T-cell (primary cell): ENCODE results near the gene PRKAR2B. TPM values are rescaled to one million over a fixed set of nuclear protein-coding genes. Genes with fewer than 3 reads are reported as not detected.
"Not testable (repeated sequence)": the region's sequence is repeated elsewhere in the genome, so short reads cannot be mapped to it uniquely, and the experiment has no call there.

Source experiments
- ATAC-seq, 4 experiments: fragments of 200-7000 bp in 3 of 4; fragments of 150-1000 bp in 1 of 4; cut with Tn5 transposase; replicated peaks in 1 of 4; 1 replicate in 3 of 4; 2 replicates in 1 of 4; pipeline ENCODE4 v1.10.0; 2021; ENCODE audit warnings: moderate library complexity in 3 of 4, mild to moderate bottlenecking in 2 of 4, moderate number of reproducible peaks in 1 of 4
- CTCF ChIA-PET, 2 donors: fragments of 300-600 bp; sonication (Branson Sonifier 250); formaldehyde crosslinking; loops; one replicate each; lab custom pipeline; 2022; ENCODE audit warnings: antibody characterized with exemption in 2 of 2; lab: Charles Lee
- POLR2A ChIA-PET, 2 donors: fragments of 300-600 bp; sonication (Branson Sonifier 250); formaldehyde crosslinking; loops; one replicate each; lab custom pipeline; 2022; ENCODE audit warnings: antibody characterized with exemption in 2 of 2; lab: Charles Lee
- DNase-seq, 35 experiments: peaks; one replicate each; pipeline versions ENCODE4 v3.0.0 to v3.0.0-alpha.2; 2013 to 2023
- H3K27ac ChIP-seq: one replicate; pipeline ENCODE4 v1.5.1; 2013; ENCODE audit warnings: low read length
- H3K27me3 ChIP-seq, 2 experiments: replicated peaks in 1 of 2; 1 replicate in 1 of 2; 2 replicates in 1 of 2; pipeline versions ENCODE4 v1.6.1 to v1.7.0; 2013; ENCODE audit warnings: low read length in 1 of 2, mixed read lengths in 1 of 2; ENCODE audit not compliant: control insufficient read depth in 2 of 2, insufficient read depth in 2 of 2; ENCODE audit errors: extremely low read depth in 1 of 2
- H3K36me3 ChIP-seq, 2 donors: 1 replicate in 1 of 2; 2 replicates in 1 of 2; pipeline versions ENCODE4 v1.6.1 to v1.7.0; 2013; ENCODE audit warnings: low read length in 1 of 2; ENCODE audit not compliant: control insufficient read depth in 2 of 2, insufficient read depth in 1 of 2; ENCODE audit errors: extremely low read depth in 1 of 2
- H3K4me1 ChIP-seq, 2 experiments: 1 replicate in 1 of 2; 2 replicates in 1 of 2; pipeline versions ENCODE4 v1.6.1 to v1.7.0; 2013; ENCODE audit warnings: low read length in 2 of 2, mixed read lengths in 1 of 2; ENCODE audit not compliant: insufficient read depth in 2 of 2, control insufficient read depth in 1 of 2; ENCODE audit errors: extremely low read depth in 1 of 2
- H3K4me3 ChIP-seq, 2 donors: 1 replicate in 1 of 2; 2 replicates in 1 of 2; pipeline versions ENCODE4 v1.5.1 to v1.7.0; 2013; ENCODE audit warnings: mild to moderate bottlenecking in 2 of 2, low read length in 1 of 2, moderate library complexity in 1 of 2; ENCODE audit not compliant: control insufficient read depth in 1 of 2; ENCODE audit errors: extremely low read depth in 1 of 2
- H3K9me3 ChIP-seq: 2 replicates; pipeline ENCODE4 v1.7.0; 2013
- H3K27ac Mint-ChIP-seq, 2 donors: one replicate each; pipeline ENCODE4 v1.8.0; 2020 to 2021; ENCODE audit warnings: mild to moderate bottlenecking in 2 of 2, mixed read lengths in 2 of 2
- H3K27me3 Mint-ChIP-seq, 2 donors: one replicate each; pipeline ENCODE4 v1.8.0; 2021 to 2022; ENCODE audit warnings: mixed read lengths in 2 of 2
- H3K36me3 Mint-ChIP-seq: one replicate; pipeline ENCODE4 v1.8.0; 2021; ENCODE audit warnings: mixed read lengths
- H3K4me1 Mint-ChIP-seq, 3 donors: one replicate each; pipeline ENCODE4 v1.8.0; 2020 to 2022; ENCODE audit warnings: mixed read lengths in 3 of 3, mild to moderate bottlenecking in 1 of 3
- H3K4me3 Mint-ChIP-seq, 3 donors: one replicate each; pipeline ENCODE4 v1.8.0; 2020 to 2022; ENCODE audit warnings: mild to moderate bottlenecking in 3 of 3, mixed read lengths in 3 of 3, moderate library complexity in 3 of 3
- H3K9me3 Mint-ChIP-seq, 3 donors: one replicate each; pipeline ENCODE4 v1.8.0; 2020 to 2022; ENCODE audit warnings: mixed read lengths in 3 of 3
- WGBS: methylation state at CpG from one replicate; pipeline ENCODE4 v1.1.5; 2013; ENCODE audit warnings: missing lambda C conversion rate; ENCODE audit not compliant: insufficient coverage; 5-methylcytosine and 5-hydroxymethylcytosine counted together
- total RNA-seq, 35 experiments: library from RNA in 6 of 35; stranded (reverse) in 6 of 35; fragments of 120-200 nt in 1 of 35; gene quantifications; one replicate each; pipeline versions ENCODE4 v1.2.1 to v1.2.4 and lab custom pipeline; 2013 to 2026

PRKAR2B gene
- total RNA-seq, 5 donors from 2014 or later (not counting 1 experiment from before 2014, with no cell fraction given) = 0.58 to 2.2 (median 1.0) TPM

DNA sequence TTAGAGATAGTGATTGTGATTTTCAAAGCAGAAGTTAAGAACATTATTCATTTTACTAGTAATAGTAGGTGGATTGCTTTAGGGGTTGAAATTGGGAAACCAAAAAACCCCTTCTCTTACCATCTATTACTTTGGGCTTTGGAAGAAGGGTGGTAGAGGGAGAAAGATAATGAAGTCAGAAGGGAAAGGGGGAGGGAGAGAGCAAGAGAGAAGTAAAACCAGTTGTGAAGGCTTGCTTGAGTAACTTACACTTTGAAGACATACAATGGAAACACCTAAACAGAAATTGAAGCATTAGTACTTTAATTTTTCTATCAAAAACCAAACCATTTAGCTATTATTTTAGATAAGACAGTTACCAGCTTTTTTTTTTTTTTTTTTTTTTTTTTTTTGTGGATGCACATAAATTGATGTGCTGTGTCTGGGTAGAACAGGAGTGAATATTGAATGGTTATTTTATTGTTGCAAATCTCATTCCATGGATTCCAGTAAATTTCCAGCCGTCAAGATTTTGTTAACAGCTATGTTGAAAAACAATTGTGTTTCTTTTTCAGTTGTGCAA, 5.5 kb downstream of the PRKAR2B start:
- ATAC-seq (no peak), DNase-seq (no peak)
- H3K27ac Mint-ChIP-seq = no peak overlapping the region
- no peak overlapping the region for H3K27ac ChIP-seq
- H3K4me1 ChIP-seq = peaks cover 5 to 7% of the 10 kb centered on the region in 2 experiments
- H3K36me3 Mint-ChIP-seq = no peaks in the 10 kb centered on the region
- H3K27me3 Mint-ChIP-seq = peaks cover 35 to 42% of the 10 kb centered on the region in 2 donors
- H3K4me1 Mint-ChIP-seq = peaks cover 5 to 12% (median 9%) of the 10 kb centered on the region in 3 donors
- no peak overlapping the region for H3K4me3 ChIP-seq
- CTCF ChIA-PET = interaction anchor here in 1 of 2 donors (0.6 kb wide), 2 partner anchors 72 to 968 kb away, joined by 4 to 5 read pairs; no protein-coding TSS in a partner anchor
- H3K27me3 ChIP-seq = peaks cover 0 to 4% of the 10 kb centered on the region in 2 experiments
- no peaks in the 10 kb centered on the region for H3K36me3 ChIP-seq
- POLR2A ChIA-PET = interaction anchor here in 1 of 2 donors (0.6 kb wide), 1 partner anchor 140 kb away, joined by 5 read pairs; no protein-coding TSS in a partner anchor
- 88% methylated on average over 1 of the region's 1 CpG for WGBS
- H3K4me3 Mint-ChIP-seq = no peak overlapping the region
- H3K9me3 ChIP-seq = no peaks in the 10 kb centered on the region
- H3K9me3 Mint-ChIP-seq = no peaks in the 10 kb centered on the region

DNA sequence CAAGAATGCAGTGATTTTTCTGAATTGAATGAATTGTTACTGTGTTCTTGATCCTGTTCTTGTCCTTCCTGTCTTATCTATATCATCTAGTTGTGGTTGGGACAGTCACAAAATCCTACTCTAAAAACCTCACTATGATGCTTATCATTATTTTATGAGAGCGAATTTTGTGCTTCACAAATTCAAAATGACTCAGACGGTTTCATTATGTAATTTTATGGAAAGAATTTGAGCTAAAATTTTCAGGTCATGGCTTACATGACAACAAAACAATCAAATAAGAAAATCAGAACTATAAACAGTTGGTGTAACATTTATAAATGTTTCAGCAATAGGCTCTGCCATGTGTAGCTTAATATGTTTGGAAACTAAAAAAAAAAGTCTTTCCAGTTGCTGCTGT, 6.9 kb downstream of the PRKAR2B start:
- DNase-seq (no peak), ATAC-seq (no peak)
- no peak overlapping the region for H3K27ac Mint-ChIP-seq
- H3K4me3 Mint-ChIP-seq = no peak overlapping the region
- H3K4me1 Mint-ChIP-seq = peaks cover 0 to 3% (median 0%) of the 10 kb centered on the region in 3 donors
- peaks cover 23 to 30% of the 10 kb centered on the region in 2 donors for H3K27me3 Mint-ChIP-seq
- ChIA-PET CTCF (interaction anchor here in 1 of 2 donors (0.6 kb wide), 2 partner anchors 93 to 156 kb away, joined by 3 to 6 read pairs; no protein-coding TSS in a partner anchor), POLR2A (no interaction called here)
- Histone ChIP-seq H3K9me3 (no peaks in the 10 kb centered on the region), H3K4me1 (no peaks in the 10 kb centered on the region), H3K27me3 (no peaks in the 10 kb centered on the region), H3K36me3 (no peaks in the 10 kb centered on the region), H3K27ac (no peak overlapping the region), H3K4me3 (no peak overlapping the region)
- WGBS = no CpG with 5 or more reads among the region's 2 CpGs
- no peaks in the 10 kb centered on the region for H3K9me3 Mint-ChIP-seq
- no peaks in the 10 kb centered on the region for H3K36me3 Mint-ChIP-seq

DNA sequence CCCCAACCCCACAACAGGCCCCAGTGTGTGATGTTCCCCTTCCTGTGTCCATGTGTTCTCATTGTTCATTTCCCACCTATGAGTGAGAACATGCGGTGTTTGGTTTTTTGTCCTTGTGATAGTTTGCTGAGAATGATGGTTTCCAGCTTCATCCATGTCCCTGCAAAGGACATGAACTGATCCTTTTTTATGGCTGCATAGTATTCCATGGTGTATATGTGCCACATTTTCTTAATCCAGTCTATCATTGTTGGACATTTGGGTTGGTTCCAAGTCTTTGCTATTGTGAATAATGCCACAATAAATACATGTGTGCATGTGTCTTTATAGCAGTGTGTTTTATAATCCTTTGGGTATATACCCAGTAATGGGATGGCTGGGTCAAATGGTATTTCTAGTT, 10.5 kb downstream of the PRKAR2B start:
- H3K36me3 ChIP-seq, H3K4me1 ChIP-seq, H3K4me3 ChIP-seq, H3K4me3 Mint-ChIP-seq, H3K27ac Mint-ChIP-seq, H3K4me1 Mint-ChIP-seq, H3K27me3 Mint-ChIP-seq, H3K36me3 Mint-ChIP-seq, ATAC-seq, H3K9me3 Mint-ChIP-seq, H3K27me3 ChIP-seq, POLR2A ChIA-PET, CTCF ChIA-PET, H3K27ac ChIP-seq, H3K9me3 ChIP-seq, DNase-seq: not testable (repeated sequence)
- no CpG with 5 or more reads among the region's 1 CpG for WGBS

DNA sequence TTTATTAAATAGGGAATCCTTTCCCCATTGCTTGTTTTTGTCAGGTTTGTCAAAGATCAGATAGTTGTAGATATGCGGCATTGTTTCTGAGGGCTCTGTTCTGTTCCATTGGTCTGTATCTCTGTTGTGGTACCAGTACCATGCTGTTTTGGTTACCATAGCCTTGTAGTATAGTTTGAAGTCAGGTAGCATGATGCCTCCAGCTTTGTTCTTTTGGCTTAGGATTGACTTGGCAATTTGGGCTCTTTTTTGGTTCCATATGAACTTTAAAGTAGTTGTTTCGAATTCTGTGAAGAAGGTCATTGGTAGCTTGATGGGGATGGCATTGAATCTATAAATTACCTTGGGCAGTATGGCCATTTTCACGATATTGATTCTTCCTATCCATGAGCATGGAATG, 11.6 kb downstream of the PRKAR2B start:
- ATAC-seq, H3K4me3 Mint-ChIP-seq, H3K27me3 Mint-ChIP-seq, H3K4me1 Mint-ChIP-seq, H3K27ac ChIP-seq, CTCF ChIA-PET, H3K4me1 ChIP-seq, H3K9me3 Mint-ChIP-seq, DNase-seq, H3K27me3 ChIP-seq, H3K4me3 ChIP-seq, H3K36me3 ChIP-seq, POLR2A ChIA-PET, H3K9me3 ChIP-seq, H3K27ac Mint-ChIP-seq, H3K36me3 Mint-ChIP-seq: not testable (repeated sequence)
- WGBS = no CpG with 5 or more reads among the region's 3 CpGs

DNA sequence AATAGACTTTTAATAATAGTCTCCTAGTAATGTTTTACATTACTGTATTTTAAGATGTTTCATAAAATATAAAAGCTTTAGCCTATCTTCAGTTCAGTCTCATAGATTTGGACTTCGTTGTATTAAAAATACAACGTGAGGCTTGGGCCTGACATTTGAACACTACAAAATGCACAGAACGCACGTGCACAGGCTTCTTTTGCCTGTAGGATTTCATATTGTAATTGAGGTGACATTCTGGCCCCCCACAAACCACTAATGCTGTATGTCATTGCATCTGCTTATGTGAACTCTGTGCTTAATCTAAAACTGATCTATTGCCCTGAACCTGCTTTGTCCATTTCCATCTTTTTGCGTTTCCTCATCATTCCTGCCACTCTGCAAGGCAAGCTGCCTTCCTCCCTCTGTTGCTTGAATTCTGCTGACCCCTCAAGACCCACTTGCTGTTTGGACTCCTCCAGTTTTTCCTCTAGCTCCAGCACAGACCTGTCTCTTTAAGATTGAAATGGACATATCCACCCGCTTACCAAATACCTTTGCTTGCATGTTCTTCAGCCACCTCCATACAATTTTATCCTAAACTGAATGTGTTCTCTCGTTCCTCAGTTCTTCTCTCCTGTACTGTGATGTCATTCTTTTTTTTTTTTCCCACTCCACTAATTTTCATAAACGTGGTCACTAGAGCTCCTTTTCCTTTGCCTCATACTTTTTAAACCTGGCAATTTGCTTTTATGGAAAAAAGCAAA, 12.4 kb downstream of the PRKAR2B start:
- H3K27me3 Mint-ChIP-seq = peaks cover 0 to 7% of the 10 kb centered on the region in 2 donors
- no peak overlapping the region for H3K4me3 Mint-ChIP-seq
- Histone ChIP-seq H3K9me3 (no peaks in the 10 kb centered on the region), H3K27me3 (no peaks in the 10 kb centered on the region), H3K36me3 (no peaks in the 10 kb centered on the region), H3K4me3 (no peak overlapping the region), H3K27ac (no peak overlapping the region), H3K4me1 (no peaks in the 10 kb centered on the region)
- no peaks in the 10 kb centered on the region for H3K36me3 Mint-ChIP-seq
- CTCF ChIA-PET = interaction anchor here in 1 of 2 donors (0.5 kb wide), 1 partner anchor 29 kb away, joined by 4 read pairs; no protein-coding TSS in a partner anchor
- no peaks in the 10 kb centered on the region for H3K9me3 Mint-ChIP-seq
- DNase-seq = no peak
- no peak for ATAC-seq
- POLR2A ChIA-PET = no interaction called here
- WGBS = 91% methylated on average over 3 of the region's 8 CpGs
- H3K4me1 Mint-ChIP-seq = no peaks in the 10 kb centered on the region
- no peak overlapping the region for H3K27ac Mint-ChIP-seq

DNA sequence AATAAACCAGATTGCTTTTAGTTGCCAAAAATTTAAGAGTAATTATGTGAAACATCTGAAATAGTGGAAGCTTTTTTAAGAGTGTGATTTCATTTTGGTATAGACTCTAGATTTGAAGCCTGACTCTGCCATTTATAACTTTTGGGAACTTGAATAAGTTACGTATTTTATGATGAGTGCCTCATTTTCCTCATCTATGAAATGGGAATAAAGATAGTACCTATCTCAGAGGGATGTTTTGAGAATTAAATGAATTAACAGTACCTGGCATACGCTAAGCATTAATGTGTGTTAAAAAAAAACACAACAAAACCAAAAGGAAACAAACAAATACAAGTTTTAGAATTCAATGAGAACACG, 12.9 kb downstream of the PRKAR2B start:
- ChIA-PET CTCF (interaction anchor here in 1 of 2 donors (0.5 to 0.6 kb wide), 2 partner anchors 30 to 727 kb away, joined by 3 to 4 read pairs; no protein-coding TSS in a partner anchor), POLR2A (interaction anchor here in 1 of 2 donors (0.8 kb wide), 1 partner anchor 10 kb away, joined by 5 read pairs; no protein-coding TSS in a partner anchor)
- Histone ChIP-seq H3K36me3 (no peaks in the 10 kb centered on the region), H3K4me3 (no peak overlapping the region), H3K9me3 (no peaks in the 10 kb centered on the region), H3K27ac (no peak overlapping the region), H3K27me3 (no peaks in the 10 kb centered on the region), H3K4me1 (no peaks in the 10 kb centered on the region)
- WGBS = no CpG with 5 or more reads among the region's 3 CpGs
- DNase-seq (no peak), ATAC-seq (no peak)
- H3K36me3 Mint-ChIP-seq = no peaks in the 10 kb centered on the region
- H3K4me3 Mint-ChIP-seq = no peak overlapping the region
- H3K9me3 Mint-ChIP-seq = no peaks in the 10 kb centered on the region
- peaks cover 0 to 7% of the 10 kb centered on the region in 2 donors for H3K27me3 Mint-ChIP-seq
- H3K27ac Mint-ChIP-seq = no peak overlapping the region
- H3K4me1 Mint-ChIP-seq = no peaks in the 10 kb centered on the region
